ENCODE results near the gene TFEC.

- TF ChIP-seq CTCF (IDR thresholded peaks at IDR 0.05; ENCODE audit: insufficient read depth, low read length) (no peak), POLR2AphosphoS5 (IDR thresholded peaks at IDR 0.05; ENCODE audit: low read depth) (no peak)
These were observed 2.3 kb upstream of the TFEC start for GRCh38 chr7:116032886-116033285.

All from HL-60 (cell line).